Inflammatory macrophage treated with lipopolysaccharide for 1 hour (primary cell): Measurements from ENCODE around the gene GPATCH2L.

ENCODE experiments used
- DNase-seq, 2 donors: peaks; one replicate each; pipeline ENCODE4 v3.0.0-alpha.2; 2020 to 2022

The GPATCH2L gene

DNA sequence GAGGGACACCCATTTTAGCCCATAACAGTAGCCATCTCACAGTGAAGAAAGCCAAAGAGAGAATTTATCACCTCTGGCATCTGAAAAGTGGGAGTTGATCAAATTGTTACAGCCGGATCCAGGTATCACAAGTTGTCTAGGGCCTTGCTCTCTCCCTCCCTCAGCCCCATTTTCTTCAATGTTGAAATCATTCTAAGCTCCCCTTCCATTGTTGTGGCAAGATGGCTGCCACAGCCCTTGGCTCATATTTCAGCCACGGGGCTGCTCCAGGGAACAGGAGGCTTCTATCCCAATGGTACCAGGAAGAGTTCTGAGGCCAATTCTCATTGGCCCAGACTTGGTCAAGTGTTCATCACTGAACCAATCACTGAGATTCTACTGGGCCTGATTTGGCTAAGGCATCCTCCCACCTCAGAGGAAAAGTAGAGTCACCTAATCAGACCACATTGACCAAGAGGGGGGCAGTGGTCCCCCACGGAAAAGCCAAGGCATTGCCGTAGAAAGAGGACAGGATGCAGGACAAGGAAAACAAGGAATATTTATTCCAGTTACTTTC, 106.2 kb downstream of the GPATCH2L start:
- no peak for DNase-seq

DNA sequence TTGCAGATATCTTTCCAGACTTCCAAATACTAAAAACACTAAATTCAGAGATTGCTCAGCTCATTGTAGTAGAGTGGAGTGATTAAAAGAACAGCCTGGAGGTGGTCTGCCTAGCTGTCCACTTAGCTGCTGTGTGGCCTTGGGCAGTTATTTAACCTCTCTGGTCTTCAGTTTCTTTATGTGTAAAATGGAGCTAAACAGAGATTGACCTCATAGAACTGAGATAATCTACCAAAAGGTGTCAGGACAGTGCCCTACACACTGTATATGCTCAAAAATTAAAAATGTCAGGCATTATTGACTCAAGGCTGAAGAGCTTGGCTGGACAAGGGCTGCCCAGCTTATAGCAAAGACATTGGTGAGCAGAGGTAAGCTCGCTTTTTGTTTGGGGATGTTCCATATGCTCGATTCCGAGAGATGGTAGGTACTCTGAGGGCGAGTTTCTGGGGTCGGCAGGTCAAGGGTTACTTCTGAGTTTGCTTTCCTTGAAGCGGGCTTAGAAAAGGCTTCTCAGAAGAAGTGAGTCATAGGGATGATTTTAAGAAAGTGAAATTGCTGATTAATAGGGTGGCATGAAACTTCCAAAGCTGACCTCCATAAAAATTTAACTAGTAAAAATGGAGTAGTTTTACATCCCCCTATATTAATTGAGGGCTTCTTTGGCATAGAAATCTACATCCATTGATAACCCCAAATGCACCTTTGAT, 107.5 kb downstream of the GPATCH2L start:
- DNase-seq: peak; percentile 9 to 15

DNA sequence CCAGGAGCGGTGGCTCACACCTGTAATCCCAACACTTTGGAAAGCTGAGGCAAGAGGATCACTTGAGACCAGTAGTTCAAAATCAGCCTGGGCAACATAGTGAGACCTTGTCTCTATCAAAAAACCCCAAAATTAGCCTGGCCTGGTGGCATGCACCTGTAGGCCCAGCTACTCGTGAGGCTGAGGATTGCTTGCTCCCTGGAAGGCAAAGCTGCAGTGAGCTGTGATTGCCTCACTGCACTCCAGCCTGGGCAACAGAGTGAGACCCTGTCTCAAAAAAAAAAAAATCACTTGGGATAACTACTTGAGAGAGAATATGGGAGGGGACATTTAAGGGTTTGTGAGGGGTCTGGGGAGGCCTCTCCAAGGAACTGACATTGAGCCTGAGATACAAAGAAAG, 109.0 kb downstream of the GPATCH2L start:
- no peak for DNase-seq

DNA sequence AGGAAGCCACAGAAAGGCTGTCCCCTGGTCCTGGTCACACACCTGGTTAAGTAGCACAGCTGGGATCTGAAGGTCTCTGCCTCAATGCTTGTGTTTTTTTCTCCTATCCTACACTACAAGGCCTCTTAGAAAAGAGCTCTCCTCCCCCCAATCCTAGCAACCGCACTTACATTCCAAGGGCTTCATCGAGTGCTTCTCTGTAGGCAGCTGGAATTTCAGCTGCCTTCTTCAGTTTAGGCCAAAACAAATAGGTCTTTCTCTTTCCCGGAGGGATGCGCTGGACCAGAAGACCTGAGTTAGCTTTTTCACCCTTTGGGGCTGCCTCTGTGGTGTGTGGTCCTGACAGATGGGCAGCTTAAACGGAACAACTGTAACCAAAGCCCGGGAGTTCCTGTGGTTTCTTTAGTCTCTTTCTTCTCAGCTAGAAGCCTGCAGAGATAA, 109.7 kb downstream of the GPATCH2L start:
- no peak for DNase-seq

DNA sequence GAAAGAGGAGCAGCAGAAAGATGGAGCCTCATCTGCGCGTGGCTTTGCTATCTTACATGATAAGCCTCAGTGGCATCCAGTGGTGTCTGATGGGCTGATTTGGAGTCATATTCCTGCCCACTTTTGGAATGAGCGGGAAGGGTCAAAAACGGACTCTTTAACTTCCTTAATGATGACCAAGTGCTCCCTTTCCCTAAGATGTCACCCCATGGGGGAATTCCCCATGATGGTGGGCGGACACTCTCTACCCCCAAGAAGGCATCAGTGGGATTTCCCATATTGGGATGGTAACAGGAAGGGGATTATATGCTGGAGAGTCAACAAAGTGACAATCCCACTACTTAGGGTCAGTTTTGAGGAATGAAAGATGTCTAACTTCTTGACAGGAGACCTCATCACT, 110.9 kb downstream of the GPATCH2L start:
- peak; percentile 53 to 79 for DNase-seq
